ENCODE data around the gene INAFM2.

- no peak for TF ChIP-seq POLR2A (IDR thresholded peaks at IDR 0.05; ENCODE audit: low read depth, low read length)
- no peak for TF ChIP-seq TAF1 (IDR thresholded peaks at IDR 0.05; ENCODE audit: borderline replicate concordance, low read depth, low read length)
Observed at GRCh38 chr15:40313531-40314398, 9.7 kb upstream of the INAFM2 start.
